ENCODE results near the gene CLDND1.

DNA sequence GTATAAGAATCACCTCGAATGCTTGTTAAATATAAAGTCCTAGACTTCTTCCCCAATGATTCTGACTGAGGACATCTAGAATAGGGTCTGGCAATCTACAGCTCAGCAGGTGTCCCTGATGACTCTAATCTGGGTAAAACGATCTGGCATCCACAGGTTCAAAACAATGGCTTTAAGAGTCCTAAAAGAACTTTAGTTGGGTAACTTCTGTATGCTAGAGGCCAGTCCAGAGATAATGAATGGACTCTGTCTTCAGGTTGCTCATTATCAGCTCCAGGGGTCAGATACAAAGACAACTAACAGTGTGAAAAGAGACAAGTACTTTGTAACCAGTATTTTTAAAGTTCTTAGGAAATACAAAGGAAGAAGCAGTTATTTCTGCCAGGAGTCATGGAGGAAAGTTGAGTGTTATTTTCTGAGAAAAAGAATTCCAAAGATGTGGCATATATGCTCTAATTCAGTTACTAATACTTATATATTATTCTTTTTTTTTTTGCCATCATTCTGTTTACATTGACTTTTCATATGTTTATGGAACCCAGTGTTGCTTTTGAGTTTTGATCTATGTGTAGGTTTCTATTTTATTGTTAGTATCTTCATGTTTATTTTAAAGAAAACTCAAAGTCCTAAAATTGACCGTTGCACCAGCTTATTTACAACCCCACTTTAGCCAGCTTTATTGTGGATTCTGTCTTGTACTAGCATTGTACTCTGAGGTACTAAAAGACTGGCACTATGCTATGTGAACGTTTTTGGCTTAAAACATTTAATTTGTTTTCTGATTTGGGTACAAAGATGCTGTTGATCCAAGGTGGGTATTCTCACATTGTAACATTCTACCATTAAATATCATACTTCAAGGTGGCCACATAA is 6.0 kb upstream of the CLDND1 start:
- TF ChIP-seq, protein P1, sequence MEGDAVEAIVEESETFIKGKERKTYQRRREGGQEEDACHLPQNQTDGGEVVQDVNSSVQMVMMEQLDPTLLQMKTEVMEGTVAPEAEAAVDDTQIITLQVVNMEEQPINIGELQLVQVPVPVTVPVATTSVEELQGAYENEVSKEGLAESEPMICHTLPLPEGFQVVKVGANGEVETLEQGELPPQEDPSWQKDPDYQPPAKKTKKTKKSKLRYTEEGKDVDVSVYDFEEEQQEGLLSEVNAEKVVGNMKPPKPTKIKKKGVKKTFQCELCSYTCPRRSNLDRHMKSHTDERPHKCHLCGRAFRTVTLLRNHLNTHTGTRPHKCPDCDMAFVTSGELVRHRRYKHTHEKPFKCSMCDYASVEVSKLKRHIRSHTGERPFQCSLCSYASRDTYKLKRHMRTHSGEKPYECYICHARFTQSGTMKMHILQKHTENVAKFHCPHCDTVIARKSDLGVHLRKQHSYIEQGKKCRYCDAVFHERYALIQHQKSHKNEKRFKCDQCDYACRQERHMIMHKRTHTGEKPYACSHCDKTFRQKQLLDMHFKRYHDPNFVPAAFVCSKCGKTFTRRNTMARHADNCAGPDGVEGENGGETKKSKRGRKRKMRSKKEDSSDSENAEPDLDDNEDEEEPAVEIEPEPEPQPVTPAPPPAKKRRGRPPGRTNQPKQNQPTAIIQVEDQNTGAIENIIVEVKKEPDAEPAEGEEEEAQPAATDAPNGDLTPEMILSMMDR (IDR thresholded peaks at IDR 0.05): no peak
- TF ChIP-seq POLR2A (IDR thresholded peaks at IDR 0.05): no peak
